Ammon's horn (tissue), 1 donor: ENCODE data around the gene SLC25A29.

Experiments used
- DNase-seq: peaks from one replicate; pipeline ENCODE4 v3.0.0-alpha.2; 2016; ENCODE audit warnings: low spot score

The SLC25A29 gene

GRCh38 chr14:100332071-100332639 is 25.9 kb upstream of the SLC25A29 start:
- DNase-seq, result no peak

- DNase-seq, result no peak
These were observed 24.2 kb upstream of the SLC25A29 start for GRCh38 chr14:100330388-100330931.

- DNase-seq, result no peak
These were observed 23.7 kb upstream of the SLC25A29 start for GRCh38 chr14:100330007-100330344.

- no peak for DNase-seq
These were observed 23.2 kb upstream of the SLC25A29 start for GRCh38 chr14:100329233-100330006.

GRCh38 chr14:100328495-100329163 is 22.4 kb upstream of the SLC25A29 start:
- DNase-seq, result no peak

- no peak for DNase-seq
These were observed 20.9 kb upstream of the SLC25A29 start for GRCh38 chr14:100327128-100327527.

GRCh38 chr14:100325958-100326357 is 19.7 kb upstream of the SLC25A29 start:
- no peak for DNase-seq

GRCh38 chr14:100325231-100325632 is 19.0 kb upstream of the SLC25A29 start:
- no peak for DNase-seq

GRCh38 chr14:100323942-100324307 is 17.7 kb upstream of the SLC25A29 start:
- DNase-seq, result no peak

GRCh38 chr14:100323121-100323941 is 17.1 kb upstream of the SLC25A29 start, which contains the start of gene SLC25A47:
SLC25A47 (plus strand) TSS chr14:100323339; CDS start chr14:100323415, 76 bp downstream.
- DNase-seq, result no peak

GRCh38 chr14:100322138-100322957 is 16.1 kb upstream of the SLC25A29 start:
- no peak for DNase-seq

GRCh38 chr14:100321473-100322137 is 15.4 kb upstream of the SLC25A29 start:
- no peak for DNase-seq

- DNase-seq, result no peak
These were observed 14.1 kb upstream of the SLC25A29 start for GRCh38 chr14:100320157-100320856.

GRCh38 chr14:100317912-100318808 is 11.9 kb upstream of the SLC25A29 start:
- peak; percentile 66 for DNase-seq

GRCh38 chr14:100317389-100317788 is 11.1 kb upstream of the SLC25A29 start:
- no peak for DNase-seq

- no peak for DNase-seq
These were observed 8.5 kb upstream of the SLC25A29 start for GRCh38 chr14:100314724-100315123.

- DNase-seq, result no peak
These were observed 7.4 kb upstream of the SLC25A29 start for GRCh38 chr14:100313464-100314230.

GRCh38 chr14:100312877-100313400 is 6.7 kb upstream of the SLC25A29 start:
- DNase-seq, result no peak
